ENCODE results near the gene YWHAQ. TPM values are rescaled to one million over a fixed set of nuclear protein-coding genes. Genes with fewer than 3 reads are reported as not detected.
A peak's percentile ranks its signal among the peaks of the same experiment; 100 is the strongest.
"Not testable (repeated sequence)": the region's sequence is repeated elsewhere in the genome, so short reads cannot be mapped to it uniquely, and the experiment has no call there.

The YWHAQ gene
- polyA plus RNA-seq, 1 donor from 2014 or later = 200 TPM

GRCh38 chr2:9573013-9573720, 57.6 kb downstream of the YWHAQ start:
- no peak overlapping the region for H3K27ac Mint-ChIP-seq
- H3K4me1 Mint-ChIP-seq = peaks cover 0 to 2% (median 0%) of the 10 kb centered on the region in 3 donors
- H3K9me3 Mint-ChIP-seq = no peaks in the 10 kb centered on the region
- no peaks in the 10 kb centered on the region for H3K36me3 Mint-ChIP-seq
- no peaks in the 10 kb centered on the region for H3K27me3 Mint-ChIP-seq
- no peak overlapping the region for H3K4me3 Mint-ChIP-seq

GRCh38 chr2:9570182-9571060, 60.4 kb downstream of the YWHAQ start:
- Mint-ChIP-seq H3K27ac (no peak overlapping the region), H3K9me3 (no peaks in the 10 kb centered on the region), H3K36me3 (no peaks in the 10 kb centered on the region), H3K4me3 (no peak overlapping the region), H3K4me1 (peaks cover 0 to 2% (median 0%) of the 10 kb centered on the region in 3 donors), H3K27me3 (no peaks in the 10 kb centered on the region)

GRCh38 chr2:9565436-9566153, 65.2 kb downstream of the YWHAQ start:
- Mint-ChIP-seq H3K4me3 (no peak overlapping the region), H3K27me3 (no peaks in the 10 kb centered on the region), H3K27ac (no peak overlapping the region), H3K4me1 (peaks cover 0 to 4% (median 0%) of the 10 kb centered on the region in 3 donors), H3K36me3 (peaks cover 1% of the 10 kb centered on the region), H3K9me3 (no peaks in the 10 kb centered on the region)

GRCh38 chr2:9560628-9561027, 70.2 kb downstream of the YWHAQ start:
- H3K4me3 Mint-ChIP-seq = no peak overlapping the region

GRCh38 chr2:9558948-9559381, 71.8 kb downstream of the YWHAQ start:
- peak overlapping the region in 2 of 3 donors; percentile 47 to 69 for H3K27ac Mint-ChIP-seq
- no peaks in the 10 kb centered on the region for H3K9me3 Mint-ChIP-seq
- no peaks in the 10 kb centered on the region for H3K27me3 Mint-ChIP-seq
- peaks cover 18 to 27% (median 26%) of the 10 kb centered on the region in 3 donors for H3K4me1 Mint-ChIP-seq
- peaks cover 4% of the 10 kb centered on the region for H3K36me3 Mint-ChIP-seq
- H3K4me3 Mint-ChIP-seq = peak overlapping the region in 1 of 4 donors; percentile 77

More at GRCh38 chr2:9560628-9561027, 70.2 kb downstream of the YWHAQ start:
- Mint-ChIP-seq H3K27ac (peak overlapping the region in 1 of 3 donors; percentile 46), H3K4me1 (peaks cover 9 to 17% (median 13%) of the 10 kb centered on the region in 3 donors), H3K9me3 (no peaks in the 10 kb centered on the region), H3K27me3 (no peaks in the 10 kb centered on the region), H3K36me3 (peaks cover 4% of the 10 kb centered on the region)

- H3K4me3 Mint-ChIP-seq = peak overlapping the region; percentile 97 to 99 (median 98)
- H3K27ac Mint-ChIP-seq = peak overlapping the region; percentile 88 to 99 (median 95)
- H3K4me1 Mint-ChIP-seq = peaks cover 36 to 38% (median 37%) of the 10 kb centered on the region in 3 donors
- peaks cover 4% of the 10 kb centered on the region for H3K36me3 Mint-ChIP-seq
- H3K9me3 Mint-ChIP-seq = no peaks in the 10 kb centered on the region
- no peaks in the 10 kb centered on the region for H3K27me3 Mint-ChIP-seq
Observed at GRCh38 chr2:9556121-9556743, 74.6 kb downstream of the YWHAQ start.

GRCh38 chr2:9555297-9556120, 75.3 kb downstream of the YWHAQ start, which contains the start of gene ADAM17:
TSS of gene ADAM17 (minus strand) at chr2:9555830. CDS start at chr2:9555605, 225 bp downstream.
- no peaks in the 10 kb centered on the region for H3K9me3 Mint-ChIP-seq
- H3K4me1 Mint-ChIP-seq = peaks cover 39 to 42% (median 41%) of the 10 kb centered on the region in 3 donors

GRCh38 chr2:9554921-9555296, 75.9 kb downstream of the YWHAQ start:
- Mint-ChIP-seq H3K4me1 (peaks cover 42 to 44% (median 43%) of the 10 kb centered on the region in 3 donors), H3K36me3 (peaks cover 2% of the 10 kb centered on the region), H3K9me3 (no peaks in the 10 kb centered on the region), H3K4me3 (peak overlapping the region; percentile 97 to 99 (median 98)), H3K27ac (peak overlapping the region; percentile 88 to 99 (median 95)), H3K27me3 (no peaks in the 10 kb centered on the region)

More at GRCh38 chr2:9555297-9556120, 75.3 kb downstream of the YWHAQ start, which contains the start of gene ADAM17:
- Mint-ChIP-seq H3K4me3 (peak within 1 kb of the TSS; percentile 97 to 99 (median 98)), H3K36me3 (peaks cover 4% of the 10 kb centered on the region), H3K27ac (peak within 1 kb of the TSS; percentile 88 to 99 (median 95)), H3K27me3 (no peaks in the 10 kb centered on the region)

- H3K4me3 Mint-ChIP-seq = peak overlapping the region; percentile 67 to 98 (median 86)
- H3K9me3 Mint-ChIP-seq = no peaks in the 10 kb centered on the region
- peaks cover 53 to 54% (median 53%) of the 10 kb centered on the region in 3 donors for H3K4me1 Mint-ChIP-seq
- peak overlapping the region; percentile 7 to 94 (median 77) for H3K27ac Mint-ChIP-seq
- no peaks in the 10 kb centered on the region for H3K27me3 Mint-ChIP-seq
- peaks cover 2% of the 10 kb centered on the region for H3K36me3 Mint-ChIP-seq
Observed at GRCh38 chr2:9552219-9553178, 78.3 kb downstream of the YWHAQ start.

GRCh38 chr2:9550859-9551391, 79.9 kb downstream of the YWHAQ start:
- H3K36me3 Mint-ChIP-seq, H3K9me3 Mint-ChIP-seq, H3K27me3 Mint-ChIP-seq: not testable (repeated sequence)
- H3K4me3 Mint-ChIP-seq = peak overlapping the region; percentile 68 to 94 (median 86)
- H3K27ac Mint-ChIP-seq = peak overlapping the region; percentile 42 to 94 (median 89)
- H3K4me1 Mint-ChIP-seq = peaks cover 55 to 56% (median 56%) of the 10 kb centered on the region in 3 donors

- Mint-ChIP-seq H3K4me1 (peaks cover 51 to 63% (median 55%) of the 10 kb centered on the region in 3 donors), H3K27me3 (no peaks in the 10 kb centered on the region), H3K4me3 (peak overlapping the region; percentile 61 to 97 (median 78)), H3K9me3 (no peaks in the 10 kb centered on the region), H3K27ac (peak overlapping the region; percentile 86 to 99 (median 93)), H3K36me3 (peaks cover 2% of the 10 kb centered on the region)
Observed at GRCh38 chr2:9549420-9549819, 81.4 kb downstream of the YWHAQ start.

GRCh38 chr2:9548506-9548905, 82.3 kb downstream of the YWHAQ start:
- H3K27me3 Mint-ChIP-seq = no peaks in the 10 kb centered on the region

More at GRCh38 chr2:9548506-9548905, 82.3 kb downstream of the YWHAQ start:
- Mint-ChIP-seq H3K36me3 (peaks cover 2% of the 10 kb centered on the region), H3K9me3 (no peaks in the 10 kb centered on the region), H3K27ac (peak overlapping the region; percentile 86 to 99 (median 93)), H3K4me1 (peaks cover 53 to 63% (median 53%) of the 10 kb centered on the region in 3 donors), H3K4me3 (peak overlapping the region; percentile 75 to 97 (median 91))

All from IgD-negative memory B cell (primary cell).